Activated CD4-positive, alpha-beta T cell treated with anti-CD3 and anti-CD28 coated beads for 48 hours (primary cell): ENCODE measurements around the gene CD99.
"Not testable (repeated sequence)": the region's sequence is repeated elsewhere in the genome, so short reads cannot be mapped to it uniquely, and the experiment has no call there.

Source experiments
- DNase-seq: peaks from one replicate; pipeline ENCODE4 v3.0.0-alpha.2; 2020

Gene CD99

GRCh38 chrX:2700405-2701320 lies 9.6 kb downstream of the CD99 start:
- DNase-seq: no peak

- DNase-seq: no peak
Measured at GRCh38 chrX:2701600-2701999, 10.5 kb downstream of the CD99 start.

- DNase-seq: no peak
Measured at GRCh38 chrX:2703991-2704369, 12.9 kb downstream of the CD99 start.

- DNase-seq: no peak
Measured at GRCh38 chrX:2705046-2705832, 14.1 kb downstream of the CD99 start.

- peak; percentile 79 for DNase-seq
Measured at GRCh38 chrX:2707334-2707760, 16.3 kb downstream of the CD99 start.

- DNase-seq: peak; percentile 47
Measured at GRCh38 chrX:2708021-2708420, 16.9 kb downstream of the CD99 start.

- DNase-seq: no peak
Measured at GRCh38 chrX:2708592-2709188, 17.6 kb downstream of the CD99 start.

GRCh38 chrX:2709556-2709955 lies 18.5 kb downstream of the CD99 start:
- DNase-seq: no peak

- DNase-seq: peak; percentile 54
Measured at GRCh38 chrX:2710041-2710840, 19.1 kb downstream of the CD99 start.

GRCh38 chrX:2711441-2711840 lies 20.3 kb downstream of the CD99 start:
- no peak for DNase-seq

- no peak for DNase-seq
Measured at GRCh38 chrX:2712428-2712827, 21.3 kb downstream of the CD99 start.

- DNase-seq: no peak
Measured at GRCh38 chrX:2712890-2713840, 22.1 kb downstream of the CD99 start.

- DNase-seq: peak; percentile 42
Measured at GRCh38 chrX:2714551-2714950, 23.5 kb downstream of the CD99 start.

- DNase-seq: no peak
Measured at GRCh38 chrX:2715066-2715600, 24.0 kb downstream of the CD99 start.

GRCh38 chrX:2717312-2717711 lies 26.2 kb downstream of the CD99 start:
- DNase-seq: no peak

- no peak for DNase-seq
Measured at GRCh38 chrX:2718821-2719220, 27.7 kb downstream of the CD99 start.

- DNase-seq: no peak
Measured at GRCh38 chrX:2719774-2720447, 28.8 kb downstream of the CD99 start.

- no peak for DNase-seq
Measured at GRCh38 chrX:2723286-2723879, 32.3 kb downstream of the CD99 start.

GRCh38 chrX:2727264-2727663 lies 36.2 kb downstream of the CD99 start:
- not testable (repeated sequence) for DNase-seq

- no peak for DNase-seq
Measured at GRCh38 chrX:2732076-2732475, 41.0 kb downstream of the CD99 start.
